AG09309 (cell line): ENCODE measurements around the gene PDLIM5.
"Not testable (repeated sequence)": the region's sequence is repeated elsewhere in the genome, so short reads cannot be mapped to it uniquely, and the experiment has no call there.

Experiments used
- DNase-seq: peaks from one replicate; pipeline ENCODE4 v3.0.0-alpha.2; 2010; ENCODE audit warnings: low read depth
- H3K4me3 ChIP-seq: 2 replicates; pipeline ENCODE4 v1.5.1; 2011; ENCODE audit warnings: mild to moderate bottlenecking, low read depth, low read length, moderate library complexity; ENCODE audit not compliant: control insufficient read depth
- CTCF ChIP-seq: IDR thresholded peaks from 2 replicates; pipeline ENCODE4 v1.5.1; 2011; ENCODE audit warnings: mild to moderate bottlenecking, low read depth, low read length, inconsistent platforms; ENCODE audit not compliant: insufficient read depth, control insufficient read depth; ENCODE audit errors: missing control alignments

PDLIM5 gene

GRCh38 chr4:94451695-94452475 is at the start of gene PDLIM5:
Gene PDLIM5 (plus strand): TSS chr4:94451942. CDS start chr4:94455289, 3,347 bp downstream.
- TF ChIP-seq CTCF, result no peak
- peak within 1 kb of the TSS; percentile 69 for H3K4me3 ChIP-seq
- peak; percentile 40 for DNase-seq

- H3K4me3 ChIP-seq, result not testable (repeated sequence)
Observed at GRCh38 chr4:94402439-94402838, 49.3 kb upstream of the PDLIM5 start.

GRCh38 chr4:94403751-94404150 is 48.0 kb upstream of the PDLIM5 start:
- DNase-seq, result no peak
- no peak overlapping the region for H3K4me3 ChIP-seq
- no peak for TF ChIP-seq CTCF

More at GRCh38 chr4:94402439-94402838, 49.3 kb upstream of the PDLIM5 start:
- not testable (repeated sequence) for DNase-seq

GRCh38 chr4:94406668-94407437 is 44.9 kb upstream of the PDLIM5 start:
- peak; percentile 68 for DNase-seq
- TF ChIP-seq CTCF, result peak; percentile 89
- no peak overlapping the region for H3K4me3 ChIP-seq

- no peak for TF ChIP-seq CTCF
- no peak overlapping the region for H3K4me3 ChIP-seq
- no peak for DNase-seq
Observed at GRCh38 chr4:94407846-94408245, 43.9 kb upstream of the PDLIM5 start.

- DNase-seq, result no peak
- TF ChIP-seq CTCF, result no peak
- no peak overlapping the region for H3K4me3 ChIP-seq
Observed at GRCh38 chr4:94408549-94409374, 43.0 kb upstream of the PDLIM5 start.
